ENCODE measurements around the gene NUDT14.

Gene NUDT14

DNA sequence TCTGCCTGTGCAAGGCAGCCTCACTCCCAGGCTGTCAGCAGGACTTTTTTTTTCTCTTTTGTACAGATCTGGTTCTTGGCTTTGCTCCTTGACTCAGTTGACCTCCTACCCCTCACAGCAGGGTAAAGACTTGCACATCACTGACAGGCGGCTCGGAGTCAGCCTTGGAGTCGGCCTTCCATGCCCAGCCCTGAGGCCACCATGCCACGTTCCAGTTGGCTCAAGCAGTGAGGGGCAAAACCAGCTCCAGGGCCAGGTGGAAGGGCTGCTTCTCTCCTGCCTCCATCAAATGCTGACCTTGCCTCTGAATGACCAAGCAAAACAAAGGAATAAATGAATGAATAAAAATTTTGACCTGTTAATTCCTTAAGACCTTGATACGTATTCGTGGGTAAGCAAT, 40.1 kb downstream of the NUDT14 start:
- TF ChIP-seq, protein P1, sequence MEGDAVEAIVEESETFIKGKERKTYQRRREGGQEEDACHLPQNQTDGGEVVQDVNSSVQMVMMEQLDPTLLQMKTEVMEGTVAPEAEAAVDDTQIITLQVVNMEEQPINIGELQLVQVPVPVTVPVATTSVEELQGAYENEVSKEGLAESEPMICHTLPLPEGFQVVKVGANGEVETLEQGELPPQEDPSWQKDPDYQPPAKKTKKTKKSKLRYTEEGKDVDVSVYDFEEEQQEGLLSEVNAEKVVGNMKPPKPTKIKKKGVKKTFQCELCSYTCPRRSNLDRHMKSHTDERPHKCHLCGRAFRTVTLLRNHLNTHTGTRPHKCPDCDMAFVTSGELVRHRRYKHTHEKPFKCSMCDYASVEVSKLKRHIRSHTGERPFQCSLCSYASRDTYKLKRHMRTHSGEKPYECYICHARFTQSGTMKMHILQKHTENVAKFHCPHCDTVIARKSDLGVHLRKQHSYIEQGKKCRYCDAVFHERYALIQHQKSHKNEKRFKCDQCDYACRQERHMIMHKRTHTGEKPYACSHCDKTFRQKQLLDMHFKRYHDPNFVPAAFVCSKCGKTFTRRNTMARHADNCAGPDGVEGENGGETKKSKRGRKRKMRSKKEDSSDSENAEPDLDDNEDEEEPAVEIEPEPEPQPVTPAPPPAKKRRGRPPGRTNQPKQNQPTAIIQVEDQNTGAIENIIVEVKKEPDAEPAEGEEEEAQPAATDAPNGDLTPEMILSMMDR (conservative IDR thresholded peaks at IDR 0.05; ENCODE audit: low read length), result no peak
- no peak for TF ChIP-seq EZH2phosphoT487 (IDR thresholded peaks at IDR 0.05; ENCODE audit: borderline replicate concordance)
- Histone ChIP-seq H3K9me3 (ENCODE audit: insufficient read depth, low read depth, low read length) (peaks cover 8% of the 10 kb centered on the region; the same call in 1 of the 2 replicates), H3F3A (ENCODE audit: low read depth) (no peaks in the 10 kb centered on the region), H3K4me2 (ENCODE audit: low read depth, low read length, poor library complexity, severe bottlenecking) (no peak overlapping the region), H3K36me3 (ENCODE audit: insufficient read depth, low read length) (no peaks in the 10 kb centered on the region), H3K27me3 (ENCODE audit: insufficient read depth, low read length, poor library complexity, severe bottlenecking) (no peaks in the 10 kb centered on the region), H3K4me3 (ENCODE audit: low read length, poor library complexity, severe bottlenecking) (no peak overlapping the region), H3K9ac (ENCODE audit: low read depth, low read length, poor library complexity, severe bottlenecking) (no peak overlapping the region), H3K79me2 (ENCODE audit: insufficient read depth, low read length) (no peaks in the 10 kb centered on the region), H3K9me2 (replicated peaks; ENCODE audit: low read depth, low read length) (no peaks in the 10 kb centered on the region), H3K4me1 (ENCODE audit: insufficient read depth, low read length, poor library complexity, severe bottlenecking) (no peaks in the 10 kb centered on the region), H2AFZ (ENCODE audit: low read length) (no peak overlapping the region), H4K20me1 (ENCODE audit: insufficient read depth, low read length, poor library complexity, severe bottlenecking) (no peaks in the 10 kb centered on the region)

DNA sequence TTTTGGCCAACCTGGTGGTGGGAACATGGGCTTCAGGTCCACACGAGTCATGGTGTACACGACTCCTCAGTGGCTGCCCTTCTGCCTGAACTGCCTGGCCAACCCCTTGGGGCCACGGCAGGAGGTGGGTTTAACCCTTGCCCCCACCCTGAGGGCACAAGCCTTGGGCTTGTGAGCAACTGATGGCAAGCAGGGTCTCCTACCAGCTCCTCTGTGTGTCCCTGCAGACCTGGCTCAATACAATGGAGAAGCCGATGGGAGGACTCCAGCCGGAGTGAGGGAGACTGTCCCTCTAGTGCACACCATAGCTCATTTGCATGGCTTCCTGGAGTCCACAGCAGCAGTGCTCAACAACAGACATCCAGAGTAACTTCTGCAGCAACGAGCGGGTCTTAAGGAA, 40.5 kb downstream of the NUDT14 start:
- Histone ChIP-seq H3K9me3 (ENCODE audit: insufficient read depth, low read depth, low read length) (peaks cover 8% of the 10 kb centered on the region; the same call in 1 of the 2 replicates), H3K4me2 (ENCODE audit: low read depth, low read length, poor library complexity, severe bottlenecking) (no peak overlapping the region), H3K9ac (ENCODE audit: low read depth, low read length, poor library complexity, severe bottlenecking) (no peak overlapping the region), H2AFZ (ENCODE audit: low read length) (no peak overlapping the region), H4K20me1 (ENCODE audit: insufficient read depth, low read length, poor library complexity, severe bottlenecking) (no peaks in the 10 kb centered on the region), H3K27me3 (ENCODE audit: insufficient read depth, low read length, poor library complexity, severe bottlenecking) (no peaks in the 10 kb centered on the region), H3K4me1 (ENCODE audit: insufficient read depth, low read length, poor library complexity, severe bottlenecking) (no peaks in the 10 kb centered on the region), H3K4me3 (ENCODE audit: low read length, poor library complexity, severe bottlenecking) (no peak overlapping the region), H3K79me2 (ENCODE audit: insufficient read depth, low read length) (no peaks in the 10 kb centered on the region), H3K36me3 (ENCODE audit: insufficient read depth, low read length) (no peaks in the 10 kb centered on the region), H3F3A (ENCODE audit: low read depth) (no peaks in the 10 kb centered on the region), H3K9me2 (replicated peaks; ENCODE audit: low read depth, low read length) (no peaks in the 10 kb centered on the region)
- TF ChIP-seq EZH2phosphoT487 (IDR thresholded peaks at IDR 0.05; ENCODE audit: borderline replicate concordance), result no peak
- TF ChIP-seq, protein P1 (conservative IDR thresholded peaks at IDR 0.05; ENCODE audit: low read length), result no peak

DNA sequence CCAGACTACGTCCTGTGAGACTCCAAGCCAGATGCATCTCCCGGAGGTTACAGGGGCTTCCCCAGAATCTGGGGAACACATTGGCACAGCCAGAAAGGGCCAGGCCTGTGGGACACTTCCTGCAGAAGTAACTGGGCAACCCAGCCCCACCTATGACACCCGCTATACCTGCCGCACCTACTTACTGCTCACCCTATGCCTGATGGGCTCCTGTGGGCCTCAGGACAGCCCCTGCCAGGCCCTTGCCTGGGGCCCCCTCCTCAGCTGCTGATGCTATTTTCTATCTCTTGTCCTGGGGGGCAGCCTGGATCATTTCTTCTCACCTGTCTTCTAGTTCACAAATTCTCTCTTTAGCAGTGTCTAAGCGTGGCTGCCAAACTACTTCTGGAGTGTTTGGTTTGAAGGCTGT, 41.3 kb downstream of the NUDT14 start:
- Histone ChIP-seq H3K4me2 (ENCODE audit: low read depth, low read length, poor library complexity, severe bottlenecking) (no peak overlapping the region), H4K20me1 (ENCODE audit: insufficient read depth, low read length, poor library complexity, severe bottlenecking) (no peaks in the 10 kb centered on the region), H2AFZ (ENCODE audit: low read length) (no peak overlapping the region), H3K9me3 (ENCODE audit: insufficient read depth, low read depth, low read length) (peaks cover 8% of the 10 kb centered on the region; the same call in 1 of the 2 replicates), H3F3A (ENCODE audit: low read depth) (no peaks in the 10 kb centered on the region), H3K9ac (ENCODE audit: low read depth, low read length, poor library complexity, severe bottlenecking) (no peak overlapping the region), H3K36me3 (ENCODE audit: insufficient read depth, low read length) (no peaks in the 10 kb centered on the region), H3K9me2 (replicated peaks; ENCODE audit: low read depth, low read length) (no peaks in the 10 kb centered on the region), H3K79me2 (ENCODE audit: insufficient read depth, low read length) (no peaks in the 10 kb centered on the region), H3K27me3 (ENCODE audit: insufficient read depth, low read length, poor library complexity, severe bottlenecking) (no peaks in the 10 kb centered on the region), H3K4me1 (ENCODE audit: insufficient read depth, low read length, poor library complexity, severe bottlenecking) (no peaks in the 10 kb centered on the region), H3K4me3 (ENCODE audit: low read length, poor library complexity, severe bottlenecking) (no peak overlapping the region)
- TF ChIP-seq EZH2phosphoT487 (IDR thresholded peaks at IDR 0.05; ENCODE audit: borderline replicate concordance), result no peak

DNA sequence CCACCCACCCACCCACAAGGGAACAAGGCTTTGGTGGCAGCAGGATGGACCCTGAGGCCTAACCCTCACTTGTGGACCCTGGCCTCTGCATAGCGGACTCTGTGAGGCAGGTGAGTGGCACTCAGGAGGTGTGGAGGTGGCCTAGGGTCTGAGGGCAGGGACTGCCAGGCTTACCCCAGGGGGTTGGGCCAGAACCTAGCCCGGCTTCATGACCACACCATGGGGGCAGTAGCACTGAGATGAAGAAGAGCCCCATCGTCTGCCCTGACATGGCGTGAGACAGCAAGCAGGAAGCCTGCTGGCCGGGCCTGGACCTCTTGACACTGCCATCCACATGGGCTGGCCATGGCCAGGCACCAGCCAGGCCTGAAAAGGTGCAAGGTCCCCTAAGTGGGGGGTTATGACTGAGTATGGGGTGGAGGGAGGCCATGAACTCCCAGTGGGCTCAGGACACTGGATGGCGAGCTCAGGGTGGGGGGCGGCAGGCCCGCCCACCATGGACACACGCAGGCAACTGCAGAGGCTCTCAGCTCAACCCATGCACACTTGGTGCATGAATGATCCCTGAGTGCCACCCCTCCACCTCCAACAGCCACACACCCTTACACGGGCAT, 41.8 kb downstream of the NUDT14 start:
- H3K4me1 ChIP-seq (ENCODE audit: insufficient read depth, low read length, poor library complexity, severe bottlenecking), result no peaks in the 10 kb centered on the region
- H3K4me2 ChIP-seq (ENCODE audit: low read depth, low read length, poor library complexity, severe bottlenecking), result no peak overlapping the region
- no peak overlapping the region for H2AFZ ChIP-seq (ENCODE audit: low read length)
- H3K27me3 ChIP-seq (ENCODE audit: insufficient read depth, low read length, poor library complexity, severe bottlenecking), result no peaks in the 10 kb centered on the region
- H3K9me2 ChIP-seq (replicated peaks; ENCODE audit: low read depth, low read length), result no peaks in the 10 kb centered on the region
- no peaks in the 10 kb centered on the region for H3K36me3 ChIP-seq (ENCODE audit: insufficient read depth, low read length)
- TF ChIP-seq, protein P1 (conservative IDR thresholded peaks at IDR 0.05; ENCODE audit: low read length), result no peak
- no peak for TF ChIP-seq EZH2phosphoT487 (IDR thresholded peaks at IDR 0.05; ENCODE audit: borderline replicate concordance)
- H3K9ac ChIP-seq (ENCODE audit: low read depth, low read length, poor library complexity, severe bottlenecking), result no peak overlapping the region
- H4K20me1 ChIP-seq (ENCODE audit: insufficient read depth, low read length, poor library complexity, severe bottlenecking), result no peaks in the 10 kb centered on the region
- peaks cover 8% of the 10 kb centered on the region; the same call in 1 of the 2 replicates for H3K9me3 ChIP-seq (ENCODE audit: insufficient read depth, low read depth, low read length)
- no peaks in the 10 kb centered on the region for H3K79me2 ChIP-seq (ENCODE audit: insufficient read depth, low read length)
- H3F3A ChIP-seq (ENCODE audit: low read depth), result no peaks in the 10 kb centered on the region
- H3K4me3 ChIP-seq (ENCODE audit: low read length, poor library complexity, severe bottlenecking), result no peak overlapping the region
